Erythroblast (primary cell): Measurements from ENCODE around the gene GNB1L.

Experiments used
- GATA1 ChIP-seq: IDR thresholded peaks from 2 replicates; pipeline ENCODE4 v1.6.1; 2011; ENCODE audit warnings: low read depth, mild to moderate bottlenecking, control low read depth, low read length, moderate library complexity
- POLR2A ChIP-seq: IDR thresholded peaks from 2 replicates; pipeline ENCODE4 v1.6.1; 2011; ENCODE audit warnings: mild to moderate bottlenecking, low read length

DNA sequence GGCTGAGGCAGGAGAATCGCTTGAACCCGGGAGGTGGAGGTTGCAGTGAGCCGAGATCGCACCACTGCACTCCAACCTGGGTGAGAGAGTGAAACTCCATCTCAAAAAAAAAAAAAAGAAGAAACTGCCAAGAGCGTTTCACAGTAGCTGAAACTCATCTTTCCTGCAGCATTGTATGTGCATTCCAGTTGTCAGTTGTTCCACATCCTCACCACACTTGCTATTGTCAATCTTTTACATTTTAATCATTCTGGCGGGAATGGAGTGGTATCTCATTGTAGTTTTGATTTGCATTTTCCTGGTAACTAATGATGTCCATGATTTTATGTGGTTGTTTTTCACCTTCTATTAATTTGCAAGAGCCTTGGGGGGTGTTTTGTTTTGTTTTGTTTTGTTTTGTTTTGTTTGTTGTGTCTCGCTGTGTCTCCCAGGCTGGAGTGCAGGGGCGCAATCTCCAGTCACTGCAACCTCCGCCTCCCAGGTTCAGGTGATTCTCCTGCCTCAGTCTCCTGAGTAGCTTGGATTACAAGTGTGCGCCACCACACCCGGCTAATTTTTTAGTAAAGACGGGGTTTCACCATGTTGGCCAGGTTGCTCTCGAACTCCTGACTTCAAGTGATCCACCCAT, 8.1 kb upstream of the GNB1L start:
- TF ChIP-seq POLR2A (no peak), GATA1 (no peak)
